Kidney (tissue), 14 donors: Measurements from ENCODE around the gene APOBEC3C. TPM values are rescaled to one million over a fixed set of nuclear protein-coding genes. Genes with fewer than 3 reads are reported as not detected.
"Not testable (repeated sequence)": the region's sequence is repeated elsewhere in the genome, so short reads cannot be mapped to it uniquely, and the experiment has no call there.

Experiments used
- DNase-seq, 5 donors: peaks; one replicate each; pipeline ENCODE4 v3.0.0-alpha.2; 2013 to 2020
- FAIRE-seq: peaks from 2 replicates; lab custom pipeline; 2012; peaks lifted over from hg19 to GRCh38; lab: Jason Lieb, UNC
- H3K27ac ChIP-seq, 2 donors: one replicate each; pipeline ENCODE4 v1.7.0; 2013; ENCODE audit warnings: low read depth in 2 of 2, low read length in 2 of 2, inconsistent platforms in 1 of 2
- H3K27me3 ChIP-seq: one replicate; pipeline ENCODE4 v1.7.1; 2013; ENCODE audit warnings: low read length, inconsistent platforms; ENCODE audit not compliant: control insufficient read depth, insufficient read depth
- H3K36me3 ChIP-seq, 3 donors: one replicate each; pipeline versions ENCODE4 v1.7.0 to v1.7.1; 2013; ENCODE audit warnings: low read length in 3 of 3, control low read depth in 1 of 3, inconsistent platforms in 1 of 3; ENCODE audit not compliant: insufficient read depth in 3 of 3, control insufficient read depth in 2 of 3
- H3K4me1 ChIP-seq, 3 donors: one replicate each; pipeline versions ENCODE4 v1.7.0 to v1.7.1; 2013; ENCODE audit warnings: low read length in 3 of 3, inconsistent platforms in 1 of 3, low read depth in 1 of 3; ENCODE audit not compliant: control insufficient read depth in 2 of 3, insufficient read depth in 2 of 3
- H3K4me3 ChIP-seq, 3 donors: one replicate each; pipeline versions ENCODE4 v1.7.0 to v1.8.1; 2013; ENCODE audit warnings: low read length in 3 of 3, control low read depth in 1 of 3, inconsistent platforms in 1 of 3
- H3K9ac ChIP-seq, 3 donors: one replicate each; pipeline versions ENCODE4 v1.7.0 to v1.7.1; 2013; ENCODE audit warnings: low read length in 3 of 3, control low read depth in 1 of 3, inconsistent platforms in 1 of 3
- H3K9me3 ChIP-seq, 3 donors: one replicate each; pipeline versions ENCODE4 v1.7.0 to v1.7.1; 2013; ENCODE audit warnings: low read length in 3 of 3, control low read depth in 1 of 3, inconsistent platforms in 1 of 3; ENCODE audit not compliant: control insufficient read depth in 2 of 3, insufficient read depth in 1 of 3
- intact Hi-C: fragments of 100-400 bp; cut with DNase I; formaldehyde crosslinking; loops from one replicate; pipeline ENCODE4 v1.11.1; 2022
- polyA plus RNA-seq: library from polyadenylated mRNA; stranded (reverse); fragments of 350-450 nt; fragmentation: Illumina TruSeq; extraction: RNeasy Lipid Tissue Mini Kit (QIAGEN cat#74804); gene quantifications from one replicate; pipeline ENCODE4 v1.2.3, GENCODE V29; 2014; ENCODE audit warnings: low read depth, low replicate concordance; ENCODE audit not compliant: insufficient read depth
- total RNA-seq: library from RNA; stranded (reverse); fragmentation: NEBNext Ultra II Directional; extraction: Animal tissue kit (Norgen Biotek cat#: 25700); gene quantifications from one replicate; pipeline ENCODE4 v1.2.1, GENCODE V29; 2021
- TF ChIP-seq, protein P1 (sequence below): IDR thresholded peaks from 3 replicates; pipeline ENCODE4 v1.5.1; 2012; ENCODE audit warnings: mild to moderate bottlenecking, moderate library complexity, borderline replicate concordance; ENCODE audit not compliant: insufficient read depth; ENCODE audit errors: extremely low read depth
- donor health status: control.
- donor health status: control.
- donor health status: control.
- donor health status: control.
- donor health status: control.
- donor health status: DM: yes; HTN: yes; CAD: no.
- donor health status: Normal renal cell carcinoma (clear cell type).

Gene APOBEC3C
- total and polyA plus RNA-seq, 2 donors from 2014 or later: 9.5 to 19.8 TPM

DNA sequence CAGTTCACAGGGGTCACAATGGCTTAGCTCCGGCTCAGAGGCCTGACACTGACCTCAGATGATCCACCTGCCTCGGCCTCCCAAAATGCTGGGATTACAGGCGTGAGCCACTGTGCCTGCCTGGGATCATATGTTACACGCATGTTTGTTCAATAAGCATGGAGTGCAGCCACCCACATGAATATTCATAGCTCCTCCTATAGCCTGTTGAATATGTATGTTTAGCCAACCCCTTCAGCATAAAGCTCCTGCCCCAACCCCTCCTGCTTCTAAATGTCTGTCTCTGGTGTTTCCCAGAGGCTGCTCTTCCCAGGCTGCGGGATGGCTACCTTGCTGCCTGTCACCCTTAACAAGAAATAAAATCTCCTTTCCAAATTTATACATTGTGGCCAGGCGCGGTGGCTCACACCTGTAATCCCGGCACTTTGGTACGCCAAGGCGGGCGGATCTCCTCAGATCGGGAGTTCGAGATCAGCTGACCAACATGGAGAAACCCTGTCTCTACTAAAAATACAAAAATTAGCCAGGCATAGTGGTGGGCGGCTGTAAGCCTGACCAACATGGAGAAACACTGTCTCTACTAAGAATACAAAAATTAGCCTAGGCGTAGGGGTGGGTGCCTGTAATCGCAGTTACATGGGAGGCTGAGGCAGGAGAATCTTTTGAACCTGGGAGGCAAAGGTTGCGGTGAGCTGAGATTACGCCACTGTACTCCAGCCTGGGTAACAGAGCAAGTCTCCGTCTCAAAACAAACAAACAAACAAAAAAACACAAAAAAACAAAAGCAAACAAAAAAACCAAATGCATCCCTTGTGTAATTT, 25.5 kb downstream of the APOBEC3C start:
- FAIRE-seq: no peak
- Histone ChIP-seq H3K9me3 (no peaks in the 10 kb centered on the region), H3K27ac (no peak overlapping the region), H3K4me3 (no peak overlapping the region), H3K27me3 (no peaks in the 10 kb centered on the region), H3K4me1 (peaks cover 0 to 5% (median 4%) of the 10 kb centered on the region in 3 donors), H3K36me3 (no peaks in the 10 kb centered on the region), H3K9ac (no peak overlapping the region)
- intact Hi-C loops: no loop called here
- DNase-seq: peak in 1 of 5 donors; percentile 30
- TF ChIP-seq, protein P1, sequence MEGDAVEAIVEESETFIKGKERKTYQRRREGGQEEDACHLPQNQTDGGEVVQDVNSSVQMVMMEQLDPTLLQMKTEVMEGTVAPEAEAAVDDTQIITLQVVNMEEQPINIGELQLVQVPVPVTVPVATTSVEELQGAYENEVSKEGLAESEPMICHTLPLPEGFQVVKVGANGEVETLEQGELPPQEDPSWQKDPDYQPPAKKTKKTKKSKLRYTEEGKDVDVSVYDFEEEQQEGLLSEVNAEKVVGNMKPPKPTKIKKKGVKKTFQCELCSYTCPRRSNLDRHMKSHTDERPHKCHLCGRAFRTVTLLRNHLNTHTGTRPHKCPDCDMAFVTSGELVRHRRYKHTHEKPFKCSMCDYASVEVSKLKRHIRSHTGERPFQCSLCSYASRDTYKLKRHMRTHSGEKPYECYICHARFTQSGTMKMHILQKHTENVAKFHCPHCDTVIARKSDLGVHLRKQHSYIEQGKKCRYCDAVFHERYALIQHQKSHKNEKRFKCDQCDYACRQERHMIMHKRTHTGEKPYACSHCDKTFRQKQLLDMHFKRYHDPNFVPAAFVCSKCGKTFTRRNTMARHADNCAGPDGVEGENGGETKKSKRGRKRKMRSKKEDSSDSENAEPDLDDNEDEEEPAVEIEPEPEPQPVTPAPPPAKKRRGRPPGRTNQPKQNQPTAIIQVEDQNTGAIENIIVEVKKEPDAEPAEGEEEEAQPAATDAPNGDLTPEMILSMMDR: no peak

DNA sequence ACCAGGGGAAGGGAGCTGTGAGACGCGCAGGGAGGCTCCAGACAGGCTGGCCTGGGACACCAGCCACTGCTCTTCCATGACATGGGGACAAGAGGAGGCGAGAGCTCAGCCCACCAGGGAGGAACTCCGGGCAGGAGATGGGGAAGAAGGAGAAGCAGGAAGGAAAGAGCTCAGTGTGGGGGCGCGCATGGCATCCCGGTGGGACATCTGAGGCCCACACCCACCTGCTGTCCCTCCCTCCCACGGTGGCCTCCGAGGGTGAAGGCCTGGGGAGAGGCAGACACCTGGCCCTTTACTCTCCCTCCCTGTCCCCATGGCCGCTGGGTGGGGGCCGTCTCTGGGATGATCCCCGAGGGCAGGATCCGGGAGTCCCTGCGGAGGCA, 26.1 kb downstream of the APOBEC3C start:
- intact Hi-C loops, FAIRE-seq, H3K4me1 ChIP-seq: not testable (repeated sequence)

DNA sequence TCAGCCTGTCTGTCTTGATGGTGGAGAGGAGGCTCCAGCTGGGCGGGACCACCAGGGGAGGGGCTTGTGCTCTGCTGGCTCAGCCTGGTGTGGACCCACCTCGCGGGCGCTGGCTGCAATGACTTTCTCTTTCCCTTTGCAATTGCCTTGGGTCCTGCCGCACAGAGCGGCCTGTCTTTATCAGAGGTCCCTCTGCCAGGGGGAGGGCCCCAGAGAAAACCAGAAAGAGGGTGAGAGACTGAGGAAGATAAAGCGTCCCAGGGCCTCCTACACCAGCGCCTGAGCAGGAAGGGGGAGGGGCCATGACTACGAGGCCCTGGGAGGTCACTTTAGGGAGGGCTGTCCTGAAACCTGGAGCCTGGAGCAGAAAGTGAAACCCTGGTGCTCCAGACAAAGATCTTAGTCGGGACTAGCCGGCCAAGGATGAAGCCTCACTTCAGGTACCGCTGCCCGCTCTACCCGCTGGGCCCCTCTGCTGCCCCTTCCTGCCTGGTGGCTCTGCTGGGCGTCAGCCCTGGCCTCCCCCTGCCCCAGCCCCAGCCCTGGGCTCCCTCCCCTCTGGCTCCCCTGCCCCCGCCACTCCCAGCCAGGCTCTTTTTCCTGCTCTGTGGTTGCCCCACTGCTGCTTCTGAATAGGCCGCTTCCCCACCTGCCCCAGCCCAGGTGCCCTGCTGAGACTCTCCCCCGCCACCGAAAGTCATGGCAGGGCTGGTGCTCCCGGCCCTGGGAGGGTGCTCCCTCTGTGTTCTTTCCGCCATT, 26.7 kb downstream of the APOBEC3C start, which contains the start of gene APOBEC3F:
APOBEC3F (plus strand) TSS at position 327 of the 759 bp plus-strand sequence; CDS start at position 424, 97 bp downstream.
- DNase-seq: peak; percentile 65 to 84 (median 70)
- intact Hi-C loops, H3K4me1 ChIP-seq, H3K9me3 ChIP-seq, H3K36me3 ChIP-seq, FAIRE-seq, H3K27me3 ChIP-seq: not testable (repeated sequence)
- peak within 1 kb of the TSS; percentile 22 to 85 (median 60) for H3K9ac ChIP-seq
- peak within 1 kb of the TSS; percentile 34 to 76 for H3K27ac ChIP-seq
- peak within 1 kb of the TSS; percentile 49 to 69 (median 62) for H3K4me3 ChIP-seq

More for the DNA sequence above, 26.1 kb downstream of the APOBEC3C start:
- H3K36me3 ChIP-seq, H3K27me3 ChIP-seq, DNase-seq, H3K9ac ChIP-seq, H3K27ac ChIP-seq, H3K9me3 ChIP-seq: not testable (repeated sequence)
- H3K4me3 ChIP-seq: peak overlapping the region in 1 of 3 donors; percentile 69

DNA sequence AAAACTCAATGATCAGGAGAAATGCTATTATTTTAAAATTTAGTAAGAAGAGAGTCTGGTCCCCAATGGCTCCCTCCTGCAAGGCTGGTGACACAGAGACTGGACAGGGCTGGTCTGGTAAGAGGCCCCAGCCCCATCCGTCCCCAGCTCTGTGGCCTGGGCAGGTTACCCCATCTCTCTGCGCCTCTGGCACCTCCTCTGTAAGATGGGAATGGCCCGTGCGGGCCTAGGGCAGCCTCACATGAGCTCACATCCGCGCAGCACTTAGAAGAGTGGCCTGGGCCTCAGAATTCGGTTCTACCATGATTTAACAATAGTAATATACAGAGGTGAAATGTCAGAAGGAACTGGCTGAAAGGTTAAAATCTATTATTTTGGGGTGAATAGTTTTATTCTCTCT, 27.9 kb downstream of the APOBEC3C start:
- Histone ChIP-seq H3K27ac (no peak overlapping the region), H3K4me1 (peaks cover 0 to 5% (median 4%) of the 10 kb centered on the region in 3 donors), H3K4me3 (no peak overlapping the region), H3K9me3 (no peaks in the 10 kb centered on the region), H3K9ac (no peak overlapping the region), H3K27me3 (no peaks in the 10 kb centered on the region), H3K36me3 (no peaks in the 10 kb centered on the region)
- TF ChIP-seq, protein P1: no peak
- no peak for DNase-seq
- no peak for FAIRE-seq
- intact Hi-C loops: no loop called here

DNA sequence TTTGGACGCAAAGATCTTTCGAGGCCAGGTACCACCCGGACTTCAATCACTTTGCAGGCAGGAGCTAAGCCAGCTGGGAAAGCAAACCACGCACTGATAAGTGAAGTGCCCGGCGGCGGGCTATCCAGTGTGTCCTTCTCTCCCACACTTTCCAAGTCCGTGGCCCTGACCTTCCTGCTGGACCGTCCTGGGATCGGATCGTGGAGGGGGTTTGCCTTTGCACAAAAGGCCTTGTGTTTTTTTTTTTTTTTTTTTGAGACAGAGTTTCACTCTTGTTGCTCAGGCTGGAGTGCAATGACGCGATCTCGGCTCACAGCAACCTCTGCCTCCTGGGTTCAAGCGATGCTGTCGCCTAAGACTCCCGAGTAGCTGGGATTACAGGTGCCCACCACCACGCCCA, 29.0 kb downstream of the APOBEC3C start:
- not testable (repeated sequence) for H3K4me1 ChIP-seq, FAIRE-seq

DNA sequence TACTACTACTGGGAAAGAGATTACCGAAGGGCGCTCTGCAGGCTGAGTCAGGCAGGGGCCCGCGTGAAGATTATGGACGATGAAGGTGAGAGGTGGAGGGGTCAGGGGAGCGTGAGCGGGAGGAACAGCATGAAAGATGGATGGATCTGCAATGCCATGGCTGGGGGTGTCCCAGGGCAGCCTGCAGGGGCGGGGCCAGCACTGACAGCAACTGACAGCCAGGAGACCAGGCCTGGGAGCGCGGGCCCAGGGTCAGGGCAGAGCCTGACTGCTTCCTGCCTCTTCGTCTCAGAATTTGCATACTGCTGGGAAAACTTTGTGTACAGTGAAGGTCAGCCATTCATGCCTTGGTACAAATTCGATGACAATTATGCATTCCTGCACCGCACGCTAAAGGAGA, 31.1 kb downstream of the APOBEC3C start:
- H3K27me3 ChIP-seq, intact Hi-C loops, DNase-seq, FAIRE-seq, H3K36me3 ChIP-seq, H3K9ac ChIP-seq, H3K4me1 ChIP-seq, H3K4me3 ChIP-seq, H3K9me3 ChIP-seq, H3K27ac ChIP-seq: not testable (repeated sequence)

More for the DNA sequence above, 29.0 kb downstream of the APOBEC3C start:
- intact Hi-C loops, H3K4me3 ChIP-seq, H3K27ac ChIP-seq, H3K9ac ChIP-seq, H3K27me3 ChIP-seq, DNase-seq, H3K9me3 ChIP-seq, H3K36me3 ChIP-seq: not testable (repeated sequence)
